PC-9 (cell line): ENCODE measurements around the gene LRRFIP1. TPM values are rescaled to one million over a fixed set of nuclear protein-coding genes. Genes with fewer than 3 reads are reported as not detected.

ENCODE experiments used
- BruUV-seq: library from RNA; stranded (reverse); fragments of 400-500 nt; replicated peaks from 2 replicates; lab custom pipeline; 2021; lab: Mats Ljungman, UMichigan
- CTCF ChIA-PET: fragments of 300-600 bp; sonication (Branson Sonifier 250); formaldehyde crosslinking; loops from one replicate; lab custom pipeline; 2022; ENCODE audit warnings: antibody characterized with exemption; lab: Charles Lee
- POLR2A ChIA-PET: fragments of 300-600 bp; sonication (Branson Sonifier 250); formaldehyde crosslinking; loops from one replicate; lab custom pipeline; 2022; ENCODE audit warnings: antibody characterized with exemption; ENCODE audit not compliant: unreplicated experiment; lab: Charles Lee
- DNase-seq, 2 experiments: peaks; one replicate each; pipeline versions ENCODE4 v3.0.0 to v3.0.0-alpha.2; 2015 to 2022; ENCODE audit warnings: mixed read lengths in 1 of 2
- H2AFZ ChIP-seq: fragments of 200-600 bp; sonication (generic); 2 replicates; pipeline ENCODE4 v1.8.1; 2017; ENCODE audit warnings: antibody characterized with exemption
- H3F3A ChIP-seq: fragments of 200-600 bp; sonication (generic); 2 replicates; pipeline ENCODE4 v1.8.1; 2017; ENCODE audit warnings: antibody characterized with exemption, mild to moderate bottlenecking, low read depth; ENCODE audit not compliant: insufficient read depth
- H3K27ac ChIP-seq: fragments of 200-600 bp; sonication (generic); 2 replicates; pipeline ENCODE4 v1.6.1; 2016; ENCODE audit warnings: mixed run types
- H3K27me3 ChIP-seq: fragments of 200-600 bp; sonication (generic); 2 replicates; pipeline ENCODE4 v1.6.1; 2016; ENCODE audit warnings: low read depth, mixed run types; ENCODE audit not compliant: insufficient read depth
- H3K36me3 ChIP-seq: fragments of 200-600 bp; sonication (generic); 2 replicates; pipeline ENCODE4 v1.6.1; 2016; ENCODE audit warnings: low read depth, mixed run types
- H3K4me1 ChIP-seq: fragments of 200-600 bp; sonication (generic); replicated peaks from 2 replicates; pipeline ENCODE4 v1.6.1; 2016; ENCODE audit warnings: mixed run types; ENCODE audit not compliant: insufficient read depth
- H3K4me2 ChIP-seq: fragments of 200-600 bp; sonication (generic); 2 replicates; pipeline ENCODE4 v1.6.1; 2017; ENCODE audit warnings: mixed run types
- H3K4me3 ChIP-seq: fragments of 200-600 bp; sonication (generic); 2 replicates; pipeline ENCODE4 v1.6.1; 2016; ENCODE audit warnings: mixed run types
- H3K79me2 ChIP-seq: fragments of 200-600 bp; sonication (generic); 2 replicates; pipeline ENCODE4 v1.6.1; 2017; ENCODE audit warnings: low read depth, mixed run types
- H3K9me2 ChIP-seq: fragments of 200-600 bp; sonication (generic); 2 replicates; pipeline ENCODE4 v1.8.1; 2017; ENCODE audit warnings: mild to moderate bottlenecking; ENCODE audit not compliant: insufficient read depth
- H3K9me3 ChIP-seq: fragments of 200-600 bp; sonication (generic); 2 replicates; pipeline ENCODE4 v1.8.1; 2016; ENCODE audit warnings: low read depth; ENCODE audit not compliant: insufficient read depth
- H4K20me1 ChIP-seq: fragments of 200-600 bp; sonication (generic); 2 replicates; pipeline ENCODE4 v1.8.1; 2017; ENCODE audit not compliant: insufficient read depth
- CTCF ChIP-seq: fragments of 200-600 bp; sonication (generic); conservative IDR thresholded peaks from 2 replicates; pipeline ENCODE4 v1.6.1; 2017; ENCODE audit warnings: mixed run types, antibody characterized with exemption, mild to moderate bottlenecking, moderate library complexity
- EZH2 ChIP-seq: fragments of 200-600 bp; sonication (generic); IDR thresholded peaks from 2 replicates; pipeline ENCODE4 v1.8.0; 2017; ENCODE audit warnings: antibody characterized with exemption, low read depth
- intact Hi-C: fragments of 100-400 bp; cut with micrococcal nuclease; formaldehyde crosslinking; loops from one replicate; pipeline ENCODE4 v1.10.0; 2022; ENCODE audit not compliant: unreplicated experiment
- total RNA-seq: library from RNA; stranded (reverse); gene quantifications from 2 replicates; pipeline ENCODE4 v1.2.3, GENCODE V29; 2021

The LRRFIP1 gene
- total RNA-seq, 1 experiment from 2014 or later, result 238 TPM

DNA sequence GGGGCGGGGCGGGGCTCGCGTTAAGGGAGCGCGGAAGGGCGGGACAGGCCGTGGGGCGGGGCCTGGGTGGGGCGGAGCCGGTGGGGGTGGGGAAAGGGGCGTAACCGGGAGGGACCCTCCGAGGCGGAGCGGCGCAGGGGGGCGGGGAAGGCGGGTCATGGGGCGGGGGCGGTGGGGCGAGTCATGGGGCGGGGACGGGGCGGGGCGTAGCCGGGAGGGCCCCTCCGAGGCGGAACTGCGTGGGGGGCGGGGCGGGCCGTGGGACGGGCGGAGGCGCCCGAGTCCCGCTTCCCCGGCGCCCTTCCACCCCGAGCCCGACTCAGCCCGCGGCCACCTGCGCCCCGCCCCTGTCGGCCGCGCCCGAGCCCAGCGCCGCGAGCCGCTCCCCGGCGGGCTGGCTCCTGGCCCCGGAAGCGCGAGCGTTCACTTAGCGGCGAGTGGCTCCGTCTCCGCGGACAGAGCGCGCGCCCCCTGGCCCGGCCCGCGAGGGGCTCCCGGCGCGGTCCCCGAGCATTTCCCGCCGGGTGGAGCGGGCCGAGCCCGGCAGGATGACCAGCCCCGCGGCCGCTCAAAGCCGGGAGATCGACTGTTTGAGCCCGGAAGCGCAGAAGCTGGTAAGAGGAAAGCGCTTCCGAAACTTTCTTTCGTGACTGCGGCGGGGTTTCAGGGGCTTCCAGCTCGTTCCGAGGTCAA lies 64.7 kb downstream of the LRRFIP1 start:
- no TSS peak for BruUV-seq
- Histone ChIP-seq H3K79me2 (peaks cover 55% of the 10 kb centered on the region), H3K4me3 (peak overlapping the region; percentile 83), H3K4me2 (peak overlapping the region; percentile 99), H2AFZ (peak overlapping the region; percentile 63; the same call in 1 of the 2 replicates), H3K4me1 (peaks cover 76% of the 10 kb centered on the region), H3K27me3 (no peaks in the 10 kb centered on the region), H3K36me3 (no peaks in the 10 kb centered on the region; the same call in 1 of the 2 replicates), H3F3A (peaks cover 77% of the 10 kb centered on the region), H3K9me3 (no peaks in the 10 kb centered on the region), H4K20me1 (peaks cover 37% of the 10 kb centered on the region), H3K27ac (peak overlapping the region; percentile 97), H3K9me2 (no peaks in the 10 kb centered on the region)
- ChIA-PET CTCF (interaction anchor here (1.2 kb wide), 1 partner anchor 17 kb away, joined by 4 read pairs; no protein-coding TSS in a partner anchor), POLR2A (interaction anchor here (0.6 kb wide), 1 partner anchor 215 kb away, joined by 3 read pairs; no protein-coding TSS in a partner anchor)
- TF ChIP-seq CTCF (no peak), EZH2 (no peak)
- DNase-seq, result peak; percentile 74 to 99
- intact Hi-C loops, result loop anchor here (1.0 to 10.0 kb wide), 6 partner anchors 18 to 593 kb away; partner anchors contain the start of gene PER2

DNA sequence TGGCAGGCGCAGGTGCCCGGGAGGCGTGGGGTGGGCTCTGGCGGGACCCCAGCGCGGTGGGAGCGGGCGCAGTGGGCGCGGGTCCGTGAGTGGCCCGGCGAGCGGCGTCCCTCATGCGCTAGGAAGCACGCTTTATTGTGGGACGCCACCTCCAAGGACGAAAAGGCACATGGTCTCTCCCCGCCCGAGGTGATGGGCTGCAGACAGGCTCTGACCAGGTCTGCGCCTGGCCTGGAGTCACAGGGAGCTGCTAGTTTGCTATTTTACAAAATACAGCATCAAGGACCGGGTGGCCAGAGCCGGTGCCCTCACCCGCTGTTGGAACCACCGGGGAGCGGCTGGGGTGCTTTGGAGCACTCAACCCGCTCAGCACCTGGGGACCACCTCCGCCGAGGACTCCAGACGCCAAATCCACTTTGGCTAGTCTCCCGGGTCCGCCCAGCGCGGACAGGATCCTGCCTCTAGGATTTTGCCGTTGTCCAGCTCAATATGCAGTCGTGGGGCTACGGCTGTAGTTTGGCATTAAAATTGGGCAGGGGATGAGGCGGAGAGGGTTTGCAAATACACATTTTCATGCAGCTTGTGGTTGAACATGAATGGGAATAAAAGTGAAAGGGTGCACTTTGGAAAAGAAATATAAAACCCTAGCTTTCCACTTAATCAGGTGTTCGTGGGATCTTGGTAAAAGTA lies 65.4 kb downstream of the LRRFIP1 start:
- Histone ChIP-seq H3F3A (peaks cover 72% of the 10 kb centered on the region), H3K4me2 (peak overlapping the region; percentile 99), H3K79me2 (peaks cover 62% of the 10 kb centered on the region), H4K20me1 (peaks cover 44% of the 10 kb centered on the region), H3K4me1 (peaks cover 78% of the 10 kb centered on the region), H3K36me3 (no peaks in the 10 kb centered on the region; the same call in 1 of the 2 replicates), H3K9me3 (no peaks in the 10 kb centered on the region), H3K27me3 (no peaks in the 10 kb centered on the region), H2AFZ (peak overlapping the region; percentile 63; the same call in 1 of the 2 replicates), H3K4me3 (peak overlapping the region; percentile 83), H3K9me2 (no peaks in the 10 kb centered on the region), H3K27ac (peak overlapping the region; percentile 97)
- ChIA-PET POLR2A (interaction anchor here (0.6 to 1.2 kb wide), 6 partner anchors 10 to 214 kb away, joined by 3 to 18 read pairs (median 4); no protein-coding TSS in a partner anchor), CTCF (interaction anchor here (0.7 to 1.2 kb wide), 2 partner anchors 18 to 52 kb away, joined by 3 to 4 read pairs; no protein-coding TSS in a partner anchor)
- TF ChIP-seq EZH2 (no peak), CTCF (no peak)
- peak in 1 of 2 experiments; percentile 47 for DNase-seq
- TSS peak; percentile 37 for BruUV-seq
- intact Hi-C loops, result loop anchor here (1.0 to 10.0 kb wide), 8 partner anchors 23 to 592 kb away; partner anchors contain the start of genes PER2 and RAB17
